OCI-LY3 (cell line): ENCODE results near the gene PEA15.

ENCODE experiments used
- EZH2phosphoT487 ChIP-seq: fragments of 200-600 bp; shearing (Covaris generic); IDR thresholded peaks from 2 replicates; pipeline ENCODE4 v1.6.1; 2018; ENCODE audit warnings: antibody characterized with exemption, mixed run types, low read depth
- TF ChIP-seq, protein P1 (sequence below): fragments of 200-600, 300-600 bp; sonication (generic); IDR thresholded peaks from 2 replicates; pipeline ENCODE4 v1.5.1; 2014; ENCODE audit warnings: antibody characterized with exemption, low read length, low read depth

DNA sequence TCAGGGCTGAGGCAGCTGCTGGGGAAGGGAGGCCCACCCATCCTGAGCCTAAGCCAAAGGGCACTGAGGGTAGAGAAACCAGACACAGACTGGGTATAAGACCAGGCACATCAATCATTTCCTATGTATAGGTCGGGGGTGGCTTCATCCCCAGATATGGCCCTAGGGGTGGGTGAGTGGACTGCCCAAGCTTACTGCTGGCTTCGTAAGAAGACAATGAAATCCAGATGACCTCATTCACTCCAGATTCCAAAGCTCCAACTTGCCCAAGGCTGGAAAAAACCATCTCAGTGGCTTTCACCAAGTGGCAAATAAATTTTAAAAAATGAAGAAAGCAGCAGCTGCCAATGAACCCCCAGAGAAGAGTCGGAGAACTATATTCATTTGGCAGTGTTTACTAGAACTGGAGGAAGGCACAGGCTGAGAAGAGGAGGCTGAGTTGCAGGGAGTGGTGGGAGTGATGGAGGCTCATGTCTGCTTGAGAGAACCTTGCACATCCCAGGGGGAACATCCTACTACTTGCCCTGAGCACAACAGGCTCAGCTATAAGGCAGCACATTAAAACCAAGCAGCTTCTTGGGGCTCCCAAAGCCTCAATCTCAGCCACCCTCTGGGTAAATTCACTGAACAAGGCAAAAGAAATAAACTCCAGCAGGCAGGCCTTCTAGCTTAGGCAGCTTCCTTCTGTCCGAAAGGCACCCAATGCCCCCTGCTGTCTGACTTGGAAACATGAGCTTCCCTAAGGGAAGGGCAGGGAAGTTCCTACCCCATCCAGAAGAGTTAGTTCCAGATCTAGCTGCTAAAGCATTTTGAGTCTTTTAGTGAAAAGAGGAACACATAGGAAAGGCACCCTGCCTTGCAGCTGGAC is 14.1 kb downstream of the PEA15 start:
- TF ChIP-seq, protein P1, sequence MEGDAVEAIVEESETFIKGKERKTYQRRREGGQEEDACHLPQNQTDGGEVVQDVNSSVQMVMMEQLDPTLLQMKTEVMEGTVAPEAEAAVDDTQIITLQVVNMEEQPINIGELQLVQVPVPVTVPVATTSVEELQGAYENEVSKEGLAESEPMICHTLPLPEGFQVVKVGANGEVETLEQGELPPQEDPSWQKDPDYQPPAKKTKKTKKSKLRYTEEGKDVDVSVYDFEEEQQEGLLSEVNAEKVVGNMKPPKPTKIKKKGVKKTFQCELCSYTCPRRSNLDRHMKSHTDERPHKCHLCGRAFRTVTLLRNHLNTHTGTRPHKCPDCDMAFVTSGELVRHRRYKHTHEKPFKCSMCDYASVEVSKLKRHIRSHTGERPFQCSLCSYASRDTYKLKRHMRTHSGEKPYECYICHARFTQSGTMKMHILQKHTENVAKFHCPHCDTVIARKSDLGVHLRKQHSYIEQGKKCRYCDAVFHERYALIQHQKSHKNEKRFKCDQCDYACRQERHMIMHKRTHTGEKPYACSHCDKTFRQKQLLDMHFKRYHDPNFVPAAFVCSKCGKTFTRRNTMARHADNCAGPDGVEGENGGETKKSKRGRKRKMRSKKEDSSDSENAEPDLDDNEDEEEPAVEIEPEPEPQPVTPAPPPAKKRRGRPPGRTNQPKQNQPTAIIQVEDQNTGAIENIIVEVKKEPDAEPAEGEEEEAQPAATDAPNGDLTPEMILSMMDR, result peak; percentile 49
- TF ChIP-seq EZH2phosphoT487, result no peak
